Measurements from ENCODE around the gene PDE3A. TPM values are rescaled to one million over a fixed set of nuclear protein-coding genes. Genes with fewer than 3 reads are reported as not detected.
A peak's percentile ranks its signal among the peaks of the same experiment; 100 is the strongest.
"Not testable (repeated sequence)": the region's sequence is repeated elsewhere in the genome, so short reads cannot be mapped to it uniquely, and the experiment has no call there.

Gene PDE3A
- total RNA-seq, 1 experiment from 2014 or later = 19.9 TPM

DNA sequence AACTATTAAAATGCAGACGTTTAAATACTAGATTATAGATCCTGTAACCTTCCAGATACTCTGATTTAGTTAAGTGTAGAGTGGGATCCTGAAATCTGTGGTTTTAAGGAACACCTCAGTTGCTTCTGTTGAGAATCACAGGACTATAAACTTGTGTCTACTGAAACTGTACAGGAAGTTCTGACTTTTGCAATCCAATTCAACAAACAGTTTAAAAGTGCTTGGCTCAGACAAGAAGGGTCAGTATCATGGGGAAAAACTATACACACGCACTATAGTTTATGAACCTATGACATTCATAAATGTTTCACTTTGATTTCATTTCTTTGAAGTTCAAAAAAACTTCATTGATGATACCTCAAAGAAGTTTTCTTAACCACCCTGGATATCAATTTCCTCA is 13.8 kb downstream of the PDE3A start:
- CTCF ChIA-PET = no interaction called here
- BruUV-seq (replicated peaks) = no TSS peak
- no peak overlapping the region for H3K27ac Mint-ChIP-seq (ENCODE audit: unreplicated experiment)
- H3K4me3 Mint-ChIP-seq (ENCODE audit: low read depth, unreplicated experiment) = no peak overlapping the region
- no peaks in the 10 kb centered on the region for H3K9me3 Mint-ChIP-seq (ENCODE audit: low read depth, unreplicated experiment)
- H3K27me3 Mint-ChIP-seq (ENCODE audit: unreplicated experiment) = no peaks in the 10 kb centered on the region
- no peak for DNase-seq
- no peaks in the 10 kb centered on the region for H3K4me1 Mint-ChIP-seq (ENCODE audit: low read depth, unreplicated experiment)
- intact Hi-C loops (cut with micrococcal nuclease; ENCODE audit: unreplicated experiment) = no loop called here
- TF ChIP-seq, protein P1, sequence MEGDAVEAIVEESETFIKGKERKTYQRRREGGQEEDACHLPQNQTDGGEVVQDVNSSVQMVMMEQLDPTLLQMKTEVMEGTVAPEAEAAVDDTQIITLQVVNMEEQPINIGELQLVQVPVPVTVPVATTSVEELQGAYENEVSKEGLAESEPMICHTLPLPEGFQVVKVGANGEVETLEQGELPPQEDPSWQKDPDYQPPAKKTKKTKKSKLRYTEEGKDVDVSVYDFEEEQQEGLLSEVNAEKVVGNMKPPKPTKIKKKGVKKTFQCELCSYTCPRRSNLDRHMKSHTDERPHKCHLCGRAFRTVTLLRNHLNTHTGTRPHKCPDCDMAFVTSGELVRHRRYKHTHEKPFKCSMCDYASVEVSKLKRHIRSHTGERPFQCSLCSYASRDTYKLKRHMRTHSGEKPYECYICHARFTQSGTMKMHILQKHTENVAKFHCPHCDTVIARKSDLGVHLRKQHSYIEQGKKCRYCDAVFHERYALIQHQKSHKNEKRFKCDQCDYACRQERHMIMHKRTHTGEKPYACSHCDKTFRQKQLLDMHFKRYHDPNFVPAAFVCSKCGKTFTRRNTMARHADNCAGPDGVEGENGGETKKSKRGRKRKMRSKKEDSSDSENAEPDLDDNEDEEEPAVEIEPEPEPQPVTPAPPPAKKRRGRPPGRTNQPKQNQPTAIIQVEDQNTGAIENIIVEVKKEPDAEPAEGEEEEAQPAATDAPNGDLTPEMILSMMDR (IDR thresholded peaks at IDR 0.05; ENCODE audit: unreplicated experiment) = no peak
- H3K36me3 Mint-ChIP-seq (ENCODE audit: insufficient read depth, unreplicated experiment) = no peaks in the 10 kb centered on the region

DNA sequence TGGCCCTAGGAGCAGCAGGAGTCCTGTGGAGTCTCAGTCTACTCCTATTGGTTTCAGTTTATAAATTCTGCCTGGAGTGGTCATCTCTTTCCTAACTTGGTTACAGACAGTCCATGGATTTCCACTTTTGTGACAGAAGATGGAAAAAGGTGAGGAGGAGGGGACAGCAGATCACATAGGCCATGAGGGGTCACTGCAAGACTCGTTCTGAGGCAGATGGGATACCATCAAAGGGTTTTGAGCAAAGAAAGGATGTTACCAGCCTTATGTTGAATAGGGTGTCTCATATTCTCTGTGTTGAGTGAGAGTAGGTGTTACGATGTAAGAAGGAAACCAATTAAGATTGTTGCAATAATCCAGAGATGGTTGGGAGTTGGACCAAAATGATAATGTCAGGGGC is 15.3 kb downstream of the PDE3A start:
- TF ChIP-seq, protein P1 (IDR thresholded peaks at IDR 0.05; ENCODE audit: unreplicated experiment) = no peak
- no peak for DNase-seq
- BruUV-seq (replicated peaks) = no TSS peak
- CTCF ChIA-PET = no interaction called here
- Mint-ChIP-seq H3K27ac (ENCODE audit: unreplicated experiment) (no peak overlapping the region), H3K4me1 (ENCODE audit: low read depth, unreplicated experiment) (no peaks in the 10 kb centered on the region), H3K27me3 (ENCODE audit: unreplicated experiment) (no peaks in the 10 kb centered on the region), H3K9me3 (ENCODE audit: low read depth, unreplicated experiment) (no peaks in the 10 kb centered on the region), H3K36me3 (ENCODE audit: insufficient read depth, unreplicated experiment) (no peaks in the 10 kb centered on the region), H3K4me3 (ENCODE audit: low read depth, unreplicated experiment) (no peak overlapping the region)
- intact Hi-C loops (cut with micrococcal nuclease; ENCODE audit: unreplicated experiment) = no loop called here

DNA sequence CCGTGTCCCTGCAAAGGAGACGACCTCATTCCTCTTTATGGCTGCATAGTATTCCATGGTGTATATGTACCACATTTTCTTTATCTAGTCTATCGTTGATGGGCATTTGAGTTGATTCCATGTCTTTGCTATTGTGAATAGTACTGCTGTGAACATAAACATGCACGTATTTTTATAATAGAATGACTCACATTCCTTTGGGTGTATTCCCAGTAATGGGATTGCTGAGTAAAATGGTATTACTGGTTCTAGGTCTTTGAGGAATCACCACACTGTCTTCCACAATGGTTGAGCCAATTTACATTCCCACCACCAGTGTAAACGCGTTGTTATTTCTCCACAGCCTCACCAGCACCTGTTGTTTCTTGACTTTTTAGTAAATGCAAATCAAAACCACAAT is 16.5 kb downstream of the PDE3A start:
- H3K4me3 Mint-ChIP-seq (ENCODE audit: low read depth, unreplicated experiment); CTCF ChIA-PET; BruUV-seq (replicated peaks); DNase-seq; H3K27me3 Mint-ChIP-seq (ENCODE audit: unreplicated experiment); H3K4me1 Mint-ChIP-seq (ENCODE audit: low read depth, unreplicated experiment); H3K9me3 Mint-ChIP-seq (ENCODE audit: low read depth, unreplicated experiment); H3K36me3 Mint-ChIP-seq (ENCODE audit: insufficient read depth, unreplicated experiment); intact Hi-C loops (cut with micrococcal nuclease; ENCODE audit: unreplicated experiment); H3K27ac Mint-ChIP-seq (ENCODE audit: unreplicated experiment): not testable (repeated sequence)

DNA sequence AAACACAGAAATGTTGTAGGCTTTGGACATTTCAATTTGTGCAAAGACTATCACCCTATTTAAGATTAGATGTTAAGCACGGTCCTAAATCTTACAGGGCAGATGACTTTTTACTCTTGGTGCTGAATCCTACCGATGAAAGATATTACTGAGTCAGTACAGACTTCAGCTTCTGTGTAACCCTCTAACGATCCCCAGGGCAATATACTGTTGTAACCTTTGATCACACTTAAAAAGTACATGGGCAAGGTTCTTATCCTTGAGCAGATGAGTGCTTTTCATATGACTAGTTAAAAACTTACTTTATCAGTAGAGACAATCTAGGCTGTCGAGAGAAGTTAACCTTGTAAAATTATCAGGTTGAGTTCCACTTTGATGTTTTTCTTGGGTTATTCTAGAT is 22.5 kb downstream of the PDE3A start:
- no TSS peak for BruUV-seq (replicated peaks)
- no peak overlapping the region for H3K27ac Mint-ChIP-seq (ENCODE audit: unreplicated experiment)
- TF ChIP-seq, protein P1 (IDR thresholded peaks at IDR 0.05; ENCODE audit: unreplicated experiment) = no peak
- DNase-seq = no peak
- no peak overlapping the region for H3K4me3 Mint-ChIP-seq (ENCODE audit: low read depth, unreplicated experiment)
- H3K4me1 Mint-ChIP-seq (ENCODE audit: low read depth, unreplicated experiment) = peaks cover 16% of the 10 kb centered on the region
- intact Hi-C loops (cut with micrococcal nuclease; ENCODE audit: unreplicated experiment) = loop anchor here (5.0 kb wide), 1 partner anchor 211 kb away; no protein-coding TSS in a partner anchor
- CTCF ChIA-PET = no interaction called here
- H3K36me3 Mint-ChIP-seq (ENCODE audit: insufficient read depth, unreplicated experiment) = peaks cover 6% of the 10 kb centered on the region
- H3K27me3 Mint-ChIP-seq (ENCODE audit: unreplicated experiment) = no peaks in the 10 kb centered on the region
- H3K9me3 Mint-ChIP-seq (ENCODE audit: low read depth, unreplicated experiment) = peaks cover 6% of the 10 kb centered on the region

DNA sequence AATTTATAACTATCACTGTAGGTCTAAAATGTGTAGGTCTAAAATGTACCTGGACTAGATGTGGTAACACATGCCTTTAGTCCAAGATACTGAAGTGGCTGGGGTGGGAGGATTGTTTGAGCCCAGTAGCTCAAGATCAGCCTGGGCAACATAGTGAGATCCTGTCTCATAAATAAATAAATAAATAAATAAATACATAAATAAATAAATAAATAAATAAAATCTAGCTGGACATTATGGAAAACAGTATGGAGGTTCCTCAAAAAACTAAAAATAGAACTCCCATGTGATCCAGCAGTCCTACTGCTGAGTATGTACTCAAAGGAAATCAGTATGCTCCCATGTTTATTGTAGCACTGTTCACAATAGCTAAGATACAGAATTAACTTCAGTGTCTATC is 24.0 kb downstream of the PDE3A start:
- CTCF ChIA-PET = interaction anchor here (1.1 kb wide), 1 partner anchor 15 kb away, joined by 3 read pairs; no protein-coding TSS in a partner anchor
- peak overlapping the region; percentile 86 for H3K27ac Mint-ChIP-seq (ENCODE audit: unreplicated experiment)
- BruUV-seq (replicated peaks) = no TSS peak
- TF ChIP-seq, protein P1 (IDR thresholded peaks at IDR 0.05; ENCODE audit: unreplicated experiment) = no peak
- no peaks in the 10 kb centered on the region for H3K27me3 Mint-ChIP-seq (ENCODE audit: unreplicated experiment)
- intact Hi-C loops (cut with micrococcal nuclease; ENCODE audit: unreplicated experiment) = loop anchor here (5.0 kb wide), 1 partner anchor 210 kb away; no protein-coding TSS in a partner anchor
- H3K4me3 Mint-ChIP-seq (ENCODE audit: low read depth, unreplicated experiment) = no peak overlapping the region
- peaks cover 16% of the 10 kb centered on the region for H3K4me1 Mint-ChIP-seq (ENCODE audit: low read depth, unreplicated experiment)
- peaks cover 6% of the 10 kb centered on the region for H3K9me3 Mint-ChIP-seq (ENCODE audit: low read depth, unreplicated experiment)
- no peak for DNase-seq
- H3K36me3 Mint-ChIP-seq (ENCODE audit: insufficient read depth, unreplicated experiment) = peaks cover 6% of the 10 kb centered on the region
